ACC112 (cell line): ENCODE measurements around the gene TPPP2.

Source experiments
- H2AFZ ChIP-seq: fragments of 200-600 bp; sonication (generic); one replicate; pipeline ENCODE4 v1.6.0; 2017; ENCODE audit warnings: antibody characterized with exemption, low read length; ENCODE audit not compliant: unreplicated experiment
- H3K27ac ChIP-seq: fragments of 200-600 bp; sonication (generic); 2 replicates; pipeline ENCODE4 v1.5.1; 2014; ENCODE audit warnings: low read depth, mild to moderate bottlenecking, antibody characterized with exemption, low read length, moderate library complexity
- H3K27me3 ChIP-seq: fragments of 200-600 bp; sonication (generic); 2 replicates; pipeline ENCODE4 v1.6.1; 2014; ENCODE audit warnings: mild to moderate bottlenecking, antibody characterized with exemption, low read length, moderate library complexity, mixed read lengths; ENCODE audit not compliant: insufficient read depth
- H3K36me3 ChIP-seq: fragments of 200-600 bp; sonication (generic); 2 replicates; pipeline ENCODE4 v1.6.1; 2016; ENCODE audit warnings: mild to moderate bottlenecking, antibody characterized with exemption, low read length, moderate library complexity, mixed read lengths; ENCODE audit not compliant: insufficient read depth
- H3K4me1 ChIP-seq: fragments of 200-600 bp; sonication (generic); one replicate; pipeline ENCODE4 v1.6.1; 2016; ENCODE audit warnings: low read length, mixed read lengths; ENCODE audit not compliant: insufficient read depth, unreplicated experiment, control insufficient read depth
- H3K4me3 ChIP-seq: fragments of 200-600 bp; sonication (generic); 2 replicates; pipeline ENCODE4 v1.5.1; 2014; ENCODE audit warnings: mild to moderate bottlenecking, low read depth, low read length
- H3K79me2 ChIP-seq: fragments of 200-600 bp; sonication (generic); one replicate; pipeline ENCODE4 v1.6.0; 2016; ENCODE audit warnings: low read length; ENCODE audit not compliant: control insufficient read depth, unreplicated experiment, insufficient read depth

The TPPP2 gene

DNA sequence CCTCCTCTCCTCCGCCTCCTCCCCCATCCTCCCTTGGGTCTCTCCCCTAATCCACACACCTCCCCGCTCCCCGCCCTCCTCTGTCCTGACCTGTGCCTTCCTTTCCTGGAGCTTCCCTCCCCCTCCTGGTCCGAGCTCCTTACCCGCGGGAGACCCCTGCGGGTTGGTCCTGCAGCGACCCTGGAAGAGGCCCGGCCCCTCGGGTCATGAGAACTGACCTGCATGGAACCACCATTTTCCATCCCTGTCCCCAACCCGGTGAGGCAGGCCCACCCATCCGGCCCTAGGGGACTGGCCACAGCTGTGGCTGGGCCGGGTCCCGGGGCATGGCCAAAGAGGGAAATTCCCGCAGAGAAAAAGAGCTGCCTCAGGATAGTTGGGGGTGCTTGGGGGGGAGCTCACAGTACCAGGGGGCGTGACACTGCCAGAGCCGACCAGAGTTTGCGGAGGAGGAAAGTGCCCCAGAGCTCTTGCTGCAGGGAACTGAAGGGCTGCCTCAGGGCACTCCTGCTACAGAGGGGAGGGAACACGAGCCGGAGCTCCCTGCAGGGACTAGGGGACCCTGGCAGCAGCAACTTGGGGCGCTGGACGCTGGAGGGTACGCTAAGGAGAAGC lies 40.7 kb downstream of the TPPP2 start:
- peaks cover 4% of the 10 kb centered on the region for H3K79me2 ChIP-seq
- peak overlapping the region; percentile 80 for H3K27ac ChIP-seq
- peaks cover 4% of the 10 kb centered on the region; the same call in 1 of the 2 replicates for H3K36me3 ChIP-seq
- H3K4me3 ChIP-seq, result peak overlapping the region; percentile 92
- H2AFZ ChIP-seq, result peak overlapping the region; percentile 61
- no peaks in the 10 kb centered on the region for H3K27me3 ChIP-seq
- H3K4me1 ChIP-seq, result peaks cover 26% of the 10 kb centered on the region

DNA sequence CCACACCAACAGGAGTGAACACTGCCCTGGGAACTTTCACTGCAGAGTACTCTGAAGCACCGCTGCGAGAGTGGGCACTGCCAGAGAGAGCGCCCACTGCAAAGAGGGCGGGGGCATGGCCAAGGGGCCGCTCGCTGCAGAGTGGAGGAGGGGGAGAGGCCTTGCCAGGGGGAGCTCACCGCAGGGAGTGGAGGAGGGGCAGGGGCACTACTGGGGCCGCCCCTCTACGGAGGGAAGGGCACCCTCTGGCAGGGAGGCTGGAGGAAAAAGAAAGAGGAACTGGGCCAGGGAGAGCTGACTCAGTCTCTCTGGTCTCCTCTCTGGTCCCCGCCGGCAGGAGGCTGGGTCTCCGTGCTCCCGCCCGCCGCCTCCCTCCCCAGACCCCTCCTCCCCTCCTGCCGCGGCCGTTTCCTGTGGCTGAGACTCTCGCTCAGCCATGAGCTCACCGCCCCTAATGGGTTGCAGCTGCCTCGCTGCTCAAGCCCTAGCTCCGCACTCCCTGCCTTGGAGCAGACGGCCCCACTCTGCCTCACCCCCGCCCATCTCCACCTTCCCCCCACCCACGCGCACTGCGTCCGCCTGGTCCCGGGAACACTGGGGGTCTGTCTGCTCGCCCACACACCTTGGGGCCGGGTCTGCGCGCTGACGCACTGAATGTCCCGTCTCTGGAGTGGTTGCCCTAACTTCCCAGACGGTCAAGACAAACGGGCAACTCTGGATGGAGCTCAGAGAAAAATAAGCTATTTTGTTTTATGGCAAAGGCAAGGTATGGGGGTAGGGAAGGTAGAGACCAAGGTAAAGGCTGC lies 41.4 kb downstream of the TPPP2 start:
- peak overlapping the region; percentile 92 for H3K4me3 ChIP-seq
- peaks cover 4% of the 10 kb centered on the region for H3K79me2 ChIP-seq
- H3K36me3 ChIP-seq, result peaks cover 7% of the 10 kb centered on the region; the same call in 1 of the 2 replicates
- H2AFZ ChIP-seq, result no peak overlapping the region
- H3K27me3 ChIP-seq, result no peaks in the 10 kb centered on the region
- H3K27ac ChIP-seq, result peak overlapping the region; percentile 80
- peaks cover 26% of the 10 kb centered on the region for H3K4me1 ChIP-seq

- H3K79me2 ChIP-seq, result peaks cover 4% of the 10 kb centered on the region
- H3K27ac ChIP-seq, result peak overlapping the region; percentile 80
- H3K36me3 ChIP-seq, result peaks cover 10% of the 10 kb centered on the region; the same call in 1 of the 2 replicates
- no peak overlapping the region for H2AFZ ChIP-seq
- no peaks in the 10 kb centered on the region for H3K27me3 ChIP-seq
- H3K4me1 ChIP-seq, result peaks cover 26% of the 10 kb centered on the region
- H3K4me3 ChIP-seq, result peak overlapping the region; percentile 92
Measured at GRCh38 chr14:21072031-21072473, 42.0 kb downstream of the TPPP2 start.

DNA sequence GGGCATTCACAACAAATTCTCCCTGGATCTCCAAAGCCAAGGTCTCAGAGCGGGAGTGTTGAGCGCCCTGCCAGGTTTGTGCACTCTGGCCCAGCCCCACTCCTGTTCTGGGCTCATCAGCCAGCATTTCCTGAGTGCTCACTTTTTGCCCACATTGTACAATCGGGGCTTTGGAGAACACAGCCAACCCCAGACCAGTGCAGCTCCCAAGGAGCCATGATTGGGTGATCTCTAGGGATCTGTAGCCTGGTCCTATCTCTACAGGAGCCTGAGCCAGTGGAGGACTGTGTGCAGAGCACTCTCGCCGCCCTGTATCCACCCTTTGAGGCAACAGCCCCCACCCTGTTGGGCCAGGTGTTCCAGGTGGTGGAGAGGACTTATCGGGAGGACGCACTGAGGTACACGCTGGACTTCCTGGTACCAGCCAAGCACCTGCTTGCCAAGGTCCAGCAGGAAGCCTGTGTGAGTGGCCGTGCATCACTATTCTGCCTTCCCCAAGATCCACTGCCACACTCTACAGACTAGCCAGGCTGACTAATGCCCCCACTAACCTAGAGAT lies 42.8 kb downstream of the TPPP2 start:
- H3K79me2 ChIP-seq, result peaks cover 4% of the 10 kb centered on the region
- H3K27ac ChIP-seq, result peak overlapping the region; percentile 80
- peaks cover 10% of the 10 kb centered on the region; the same call in 1 of the 2 replicates for H3K36me3 ChIP-seq
- H3K27me3 ChIP-seq, result no peaks in the 10 kb centered on the region
- H3K4me3 ChIP-seq, result peak overlapping the region; percentile 92
- no peak overlapping the region for H2AFZ ChIP-seq
- H3K4me1 ChIP-seq, result peaks cover 26% of the 10 kb centered on the region

GRCh38 chr14:21073921-21074320 lies 43.9 kb downstream of the TPPP2 start:
- Histone ChIP-seq H3K27ac (no peak overlapping the region), H2AFZ (no peak overlapping the region), H3K4me3 (no peak overlapping the region), H3K27me3 (no peaks in the 10 kb centered on the region), H3K79me2 (peaks cover 4% of the 10 kb centered on the region), H3K36me3 (peaks cover 10% of the 10 kb centered on the region; the same call in 1 of the 2 replicates), H3K4me1 (peaks cover 21% of the 10 kb centered on the region)

GRCh38 chr14:21074398-21075272 lies 44.6 kb downstream of the TPPP2 start:
- H3K27ac ChIP-seq, result no peak overlapping the region
- H2AFZ ChIP-seq, result no peak overlapping the region
- H3K4me1 ChIP-seq, result peaks cover 14% of the 10 kb centered on the region
- peaks cover 16% of the 10 kb centered on the region for H3K36me3 ChIP-seq
- no peak overlapping the region for H3K4me3 ChIP-seq
- no peaks in the 10 kb centered on the region for H3K27me3 ChIP-seq
- peaks cover 4% of the 10 kb centered on the region for H3K79me2 ChIP-seq

DNA sequence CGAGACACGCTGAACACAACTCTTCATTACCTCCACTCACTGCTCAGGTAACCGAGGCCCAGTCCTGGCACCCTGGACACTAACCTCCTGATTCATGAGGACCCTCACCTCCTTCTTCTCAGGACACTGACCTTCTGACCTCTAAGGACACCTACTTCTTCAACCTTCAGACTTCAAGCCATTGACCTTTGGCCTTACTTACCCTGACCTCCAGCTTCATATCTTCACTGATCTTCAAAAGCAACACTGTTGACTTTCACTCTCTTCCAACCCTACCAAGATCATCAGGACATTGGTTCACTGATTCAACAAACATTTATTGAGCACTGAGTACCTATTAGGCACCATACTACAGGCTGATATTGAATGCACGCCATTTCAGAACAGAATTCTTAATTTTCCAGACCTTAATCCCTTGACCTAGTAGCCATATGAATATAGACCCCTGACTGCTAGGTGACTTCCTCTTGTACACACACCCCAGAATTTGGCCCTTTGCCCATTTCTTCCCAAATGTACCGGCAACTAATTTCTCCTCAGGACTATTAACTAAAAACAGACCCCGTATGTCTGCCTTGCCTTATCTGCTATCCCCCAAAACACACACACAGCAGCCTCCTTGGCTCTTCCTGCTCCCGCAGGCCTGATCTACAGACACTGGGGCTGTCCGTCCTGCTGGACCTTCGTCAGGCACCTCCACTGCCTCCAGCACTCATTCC lies 45.9 kb downstream of the TPPP2 start:
- Histone ChIP-seq H2AFZ (no peak overlapping the region), H3K36me3 (peaks cover 23% of the 10 kb centered on the region), H3K27ac (no peak overlapping the region), H3K4me3 (no peak overlapping the region), H3K27me3 (no peaks in the 10 kb centered on the region), H3K4me1 (peaks cover 13% of the 10 kb centered on the region), H3K79me2 (no peaks in the 10 kb centered on the region)

DNA sequence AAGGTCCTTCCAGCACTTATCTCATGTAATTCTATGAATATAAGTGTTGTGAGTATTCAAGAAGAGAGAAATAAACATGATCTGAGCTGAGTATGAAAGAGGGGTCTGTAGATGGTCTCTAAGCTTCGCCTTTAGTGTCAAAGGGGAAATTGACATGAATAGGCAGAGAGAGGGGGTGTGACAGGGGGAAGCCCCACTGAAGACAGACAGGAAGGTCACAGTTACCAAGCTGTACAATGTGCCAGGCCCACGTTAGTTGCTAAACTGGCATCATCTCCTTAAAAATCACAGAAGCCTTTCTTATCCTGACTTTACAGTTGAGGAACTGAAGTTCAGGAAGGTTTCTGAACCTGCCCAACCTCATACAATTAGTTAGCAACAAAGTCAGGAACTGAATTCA lies 47.7 kb downstream of the TPPP2 start:
- Histone ChIP-seq H2AFZ (no peak overlapping the region), H3K4me1 (peaks cover 3% of the 10 kb centered on the region), H3K36me3 (peaks cover 29% of the 10 kb centered on the region), H3K79me2 (no peaks in the 10 kb centered on the region), H3K27ac (no peak overlapping the region), H3K27me3 (no peaks in the 10 kb centered on the region), H3K4me3 (no peak overlapping the region)

GRCh38 chr14:21078287-21078686 lies 48.3 kb downstream of the TPPP2 start:
- no peaks in the 10 kb centered on the region for H3K4me1 ChIP-seq
- no peaks in the 10 kb centered on the region for H3K79me2 ChIP-seq
- H3K27ac ChIP-seq, result no peak overlapping the region
- H3K27me3 ChIP-seq, result no peaks in the 10 kb centered on the region
- no peak overlapping the region for H2AFZ ChIP-seq
- H3K36me3 ChIP-seq, result peaks cover 32% of the 10 kb centered on the region
- H3K4me3 ChIP-seq, result no peak overlapping the region

- Histone ChIP-seq H3K4me1 (no peaks in the 10 kb centered on the region), H2AFZ (no peak overlapping the region), H3K27ac (no peak overlapping the region), H3K4me3 (no peak overlapping the region), H3K36me3 (peaks cover 32% of the 10 kb centered on the region), H3K27me3 (no peaks in the 10 kb centered on the region), H3K79me2 (no peaks in the 10 kb centered on the region)
Measured at GRCh38 chr14:21078726-21079125, 48.7 kb downstream of the TPPP2 start.
